Activated CD4-positive, CD25-positive, alpha-beta regulatory T cell treated with anti-CD3 and anti-CD28 coated beads, Interleukin-2, amount 50 U/mL, for 72 hours (primary cell): Measurements from ENCODE around the gene ATL2.
"Not testable (repeated sequence)": the region's sequence is repeated elsewhere in the genome, so short reads cannot be mapped to it uniquely, and the experiment has no call there.

ENCODE experiments used
- DNase-seq: peaks from one replicate; pipeline ENCODE4 v3.0.0; 2021

The ATL2 gene

GRCh38 chr2:38268691-38269327 lies 108.3 kb downstream of the ATL2 start:
- DNase-seq: no peak

GRCh38 chr2:38268001-38268400 lies 109.1 kb downstream of the ATL2 start:
- DNase-seq: no peak

DNA sequence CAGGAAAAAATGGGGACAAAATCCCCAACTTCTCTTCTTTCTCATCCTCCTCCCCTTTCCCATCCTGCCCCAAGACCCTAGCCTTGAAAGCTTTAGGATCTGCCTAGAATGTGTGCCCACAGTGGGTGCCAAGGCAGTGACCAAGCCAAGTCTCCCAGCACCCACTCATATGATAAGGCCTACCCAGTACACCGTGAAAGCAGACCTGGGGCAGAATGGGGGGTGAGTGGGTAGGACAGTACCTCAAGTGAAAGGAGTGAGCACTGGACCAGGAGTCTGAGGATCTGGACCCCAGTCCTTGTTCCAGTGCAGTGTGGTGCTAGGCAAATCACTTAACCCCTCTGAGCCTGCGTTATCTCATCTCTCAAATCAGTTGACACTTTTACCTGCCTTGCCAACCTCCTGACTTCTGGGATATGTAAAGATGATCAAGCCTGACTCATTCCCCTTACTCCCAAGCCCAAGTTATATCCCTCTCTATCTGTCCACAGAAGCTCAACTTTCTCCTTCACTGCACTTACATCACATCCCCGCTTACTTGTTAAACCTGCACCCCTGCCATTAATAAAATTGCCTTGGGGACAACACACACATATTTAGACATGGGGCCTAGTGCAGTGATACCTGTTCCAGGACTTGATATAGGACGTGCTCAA lies 109.7 kb downstream of the ATL2 start:
- no peak for DNase-seq

- DNase-seq: no peak
Observed at GRCh38 chr2:38266382-38267061, 110.6 kb downstream of the ATL2 start.

GRCh38 chr2:38265461-38265860 lies 111.6 kb downstream of the ATL2 start:
- no peak for DNase-seq

DNA sequence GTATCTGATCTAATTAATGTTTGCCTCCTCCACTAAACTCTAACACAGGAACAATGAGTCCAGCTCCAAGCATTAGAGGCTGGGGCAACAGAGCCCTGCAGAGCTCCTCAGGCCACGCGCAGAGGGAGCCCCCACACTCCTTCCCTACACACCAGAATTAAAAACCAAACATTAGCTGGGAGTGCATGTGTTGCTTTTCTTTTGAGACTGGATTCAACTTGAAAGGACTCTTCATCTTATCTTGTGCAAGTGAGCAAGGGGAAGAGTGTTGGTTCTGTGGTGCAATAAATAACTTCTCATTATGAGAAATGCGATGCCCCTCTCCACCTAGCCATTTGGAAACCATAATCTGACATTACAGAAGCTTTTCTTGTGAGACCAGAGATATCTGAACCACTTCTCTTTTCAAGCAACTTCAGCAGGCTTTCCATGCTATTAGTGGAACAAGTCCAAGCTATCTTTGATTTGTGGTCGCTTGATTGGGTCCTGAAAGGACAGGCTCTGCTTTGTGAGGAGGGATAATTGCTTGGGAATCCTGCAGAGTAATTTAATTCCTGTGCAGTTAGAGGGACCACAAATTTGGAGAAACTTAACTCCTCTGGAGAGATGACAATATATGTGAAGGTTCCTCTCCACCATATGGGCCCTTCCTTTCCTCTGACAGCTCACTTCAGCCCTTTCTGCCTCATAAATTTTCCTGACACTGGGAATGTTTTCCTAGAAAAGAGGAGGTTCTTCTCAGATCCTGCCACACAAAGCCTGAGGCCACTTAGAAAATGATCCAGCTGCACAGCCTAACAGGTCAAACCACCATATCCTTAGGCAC lies 112.5 kb downstream of the ATL2 start:
- DNase-seq: no peak

- DNase-seq: no peak
Observed at GRCh38 chr2:38263293-38263692, 113.8 kb downstream of the ATL2 start.

DNA sequence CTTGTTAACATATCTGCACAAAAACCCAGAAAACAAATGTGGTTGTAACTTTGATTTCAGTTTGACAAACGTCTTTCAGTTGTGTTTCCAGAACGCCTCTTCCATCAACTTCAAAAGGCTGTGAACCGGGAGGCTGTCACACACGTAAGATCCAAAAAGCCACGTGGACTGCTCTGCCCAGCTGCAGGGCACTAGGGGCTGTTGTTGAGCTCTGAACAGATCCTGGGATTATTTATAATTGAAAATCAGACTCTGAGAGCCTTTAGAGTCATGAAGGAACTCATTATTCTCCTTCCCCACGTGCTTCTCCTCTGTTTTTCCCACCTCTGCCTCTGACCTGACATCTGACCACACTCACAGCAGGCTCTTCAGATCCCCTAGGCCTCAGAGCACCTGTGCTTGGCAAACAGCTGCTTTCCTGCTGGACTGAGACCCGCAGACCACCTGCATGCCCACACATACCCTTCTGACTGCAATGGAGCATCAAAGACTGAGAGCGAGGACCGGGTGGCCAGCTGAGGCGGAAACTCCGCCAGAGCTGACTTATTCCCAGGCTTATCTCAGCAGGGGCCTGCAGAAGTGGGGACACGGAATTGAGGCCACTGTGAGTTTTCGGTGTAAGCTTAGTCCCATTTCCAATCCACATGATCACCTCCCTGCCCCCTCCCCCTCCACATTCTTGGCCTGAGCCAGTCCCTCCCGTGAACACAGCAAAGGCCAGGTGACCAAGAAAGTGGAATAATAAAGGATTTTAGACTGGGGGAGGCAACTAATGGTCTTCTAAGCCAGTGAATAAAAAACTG lies 114.8 kb downstream of the ATL2 start:
- no peak for DNase-seq

- no peak for DNase-seq
Observed at GRCh38 chr2:38261569-38262068, 115.5 kb downstream of the ATL2 start.

DNA sequence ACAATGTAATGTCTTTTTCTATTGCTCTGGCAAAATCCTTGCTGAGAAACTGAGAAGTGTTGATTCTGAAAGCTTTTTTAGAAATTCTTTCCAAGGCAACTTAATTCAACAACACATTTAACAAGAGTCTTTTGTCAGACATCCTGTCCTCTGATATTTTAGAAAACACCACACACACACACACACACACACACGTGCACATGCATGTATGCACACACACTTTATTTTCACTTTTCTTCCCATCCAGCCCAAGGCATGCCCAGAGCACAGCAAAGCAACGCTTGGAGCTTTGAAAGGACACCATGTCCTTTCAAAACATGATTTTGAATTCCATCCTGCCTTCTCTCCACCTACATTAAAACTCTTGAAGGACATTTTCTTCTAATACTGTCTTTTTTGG lies 116.1 kb downstream of the ATL2 start:
- no peak for DNase-seq

GRCh38 chr2:38260469-38260868 lies 116.6 kb downstream of the ATL2 start:
- DNase-seq: no peak

GRCh38 chr2:38259311-38259710 lies 117.8 kb downstream of the ATL2 start:
- DNase-seq: no peak

GRCh38 chr2:38257680-38258079 lies 119.4 kb downstream of the ATL2 start:
- DNase-seq: not testable (repeated sequence)

- no peak for DNase-seq
Observed at GRCh38 chr2:38256610-38257009, 120.5 kb downstream of the ATL2 start.

- no peak for DNase-seq
Observed at GRCh38 chr2:38255211-38255610, 121.9 kb downstream of the ATL2 start.

DNA sequence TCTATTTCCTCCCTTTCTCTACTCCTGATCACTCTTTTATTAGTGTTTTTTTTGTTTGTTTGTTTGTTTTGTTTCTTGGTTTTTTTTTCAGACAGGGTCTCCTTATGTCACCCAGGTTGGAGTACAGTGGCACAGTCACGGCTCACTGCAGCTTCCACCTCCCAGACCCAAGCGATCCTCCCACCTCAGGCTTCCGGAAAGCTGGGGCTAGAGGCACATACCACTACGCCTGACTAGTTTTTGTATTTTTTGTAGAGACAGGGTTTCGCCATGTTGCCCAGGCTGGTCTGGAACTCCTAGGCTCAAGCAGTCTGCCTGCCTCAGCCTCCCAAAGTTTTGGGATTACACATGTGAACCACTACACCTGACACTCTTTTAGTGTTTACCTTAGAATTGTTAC lies 122.3 kb downstream of the ATL2 start:
- DNase-seq: no peak

DNA sequence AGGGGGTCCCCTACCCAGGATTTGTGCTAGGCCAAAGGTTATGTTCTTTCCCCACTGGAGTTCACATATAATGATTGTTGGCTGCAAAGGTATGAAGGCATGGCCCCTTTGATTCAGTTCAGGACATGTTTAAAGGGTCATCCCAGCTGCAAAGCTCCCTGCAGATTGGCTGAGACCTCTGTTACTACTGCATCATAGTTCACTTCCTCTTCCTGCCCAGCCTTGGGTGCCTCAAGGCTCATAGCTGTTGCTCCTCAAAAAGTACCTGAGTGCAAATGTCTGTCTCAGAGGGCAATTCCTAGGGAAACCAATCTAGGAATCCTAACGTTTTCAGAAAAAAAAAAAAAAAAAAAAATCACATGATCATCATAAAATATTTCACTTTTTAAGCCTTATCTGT lies 125.1 kb downstream of the ATL2 start:
- no peak for DNase-seq

DNA sequence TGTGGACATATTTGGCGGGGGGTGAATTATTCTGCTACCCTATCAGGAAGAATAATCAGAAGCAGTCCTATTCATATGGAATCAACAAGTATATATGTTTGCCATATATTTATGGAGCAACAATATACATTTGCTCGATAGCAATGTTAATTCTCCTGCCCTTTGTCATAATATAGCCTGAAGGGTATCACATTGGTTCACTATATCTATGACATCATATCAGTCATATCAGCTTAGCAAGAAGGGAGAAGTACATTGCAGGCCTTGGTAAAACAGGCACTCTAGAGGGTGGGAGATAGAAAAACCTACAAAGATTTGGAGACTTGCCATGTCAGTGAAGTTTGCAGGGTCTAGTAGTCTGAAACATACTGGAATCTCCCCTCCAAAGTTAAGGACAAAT lies 128.4 kb downstream of the ATL2 start:
- DNase-seq: no peak

- DNase-seq: no peak
Observed at GRCh38 chr2:38248255-38248654, 128.8 kb downstream of the ATL2 start.

DNA sequence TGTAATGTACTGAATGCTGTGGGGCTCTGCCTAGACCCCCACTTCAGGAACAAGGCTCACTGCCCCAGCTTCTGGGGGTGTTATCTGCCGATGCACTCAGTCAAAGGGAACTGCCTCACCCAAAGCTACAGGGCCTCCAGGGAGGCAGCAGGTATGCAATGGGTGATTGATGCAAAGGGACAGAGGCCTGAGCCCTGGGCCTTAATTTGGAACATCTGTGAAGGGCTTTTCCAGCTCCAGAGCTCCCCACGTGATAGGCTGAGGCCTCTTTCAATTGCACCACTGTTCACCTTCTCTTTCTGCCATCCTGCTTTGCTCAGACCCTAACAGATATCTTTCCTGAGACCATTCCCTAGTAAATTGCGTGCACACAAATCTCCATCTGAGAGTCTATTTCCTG lies 131.0 kb downstream of the ATL2 start:
- DNase-seq: no peak

DNA sequence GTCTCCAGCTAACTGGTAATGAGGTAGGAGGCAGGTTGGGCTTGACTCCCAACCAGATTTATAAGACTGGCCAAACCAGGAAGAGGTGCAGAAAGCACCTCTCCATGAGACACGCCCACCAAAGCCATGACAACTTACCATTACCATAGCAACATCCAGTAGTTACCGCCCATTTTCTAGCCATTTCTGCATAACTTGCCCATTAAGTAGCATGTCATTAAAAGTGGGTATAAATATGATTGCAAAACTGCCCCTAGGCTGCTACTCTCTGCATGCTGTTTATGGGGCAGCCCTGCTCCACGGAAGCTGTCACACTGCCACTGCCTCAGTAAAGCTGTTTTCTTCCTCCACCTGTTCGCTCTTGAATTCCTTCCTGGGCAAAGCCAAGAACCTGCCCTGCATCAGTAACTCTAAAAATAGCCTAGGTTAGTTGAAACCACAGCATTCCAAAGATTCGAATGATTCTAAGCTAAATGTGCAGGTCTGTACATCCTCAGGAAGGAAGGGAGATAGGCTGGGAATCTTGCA lies 131.9 kb downstream of the ATL2 start:
- no peak for DNase-seq

GRCh38 chr2:38244301-38244700 lies 132.8 kb downstream of the ATL2 start:
- no peak for DNase-seq
